OCI-LY7 (cell line): ENCODE results near the gene PIK3IP1. TPM values are rescaled to one million over a fixed set of nuclear protein-coding genes. Genes with fewer than 3 reads are reported as not detected.

Experiments
- BruUV-seq: library from RNA; stranded (reverse); fragments of 400-500 nt; replicated peaks from 2 replicates; lab custom pipeline; 2021; lab: Mats Ljungman, UMichigan
- CTCF ChIA-PET: fragments of 300-600 bp; sonication (Branson Sonifier 250); formaldehyde crosslinking; loops from one replicate; lab custom pipeline; 2022; ENCODE audit warnings: antibody characterized with exemption; ENCODE audit not compliant: unreplicated experiment; lab: Charles Lee
- POLR2A ChIA-PET: fragments of 300-600 bp; sonication (Branson Sonifier 250); formaldehyde crosslinking; loops from one replicate; lab custom pipeline; 2022; ENCODE audit warnings: antibody characterized with exemption; lab: Charles Lee
- DNase-seq: peaks from one replicate; pipeline ENCODE4 v3.0.0-alpha.2; 2015; ENCODE audit warnings: low spot score
- H2AFZ ChIP-seq: fragments of 200-600 bp; sonication (generic), shearing (Covaris generic); 2 replicates; pipeline ENCODE4 v1.6.1; 2014; ENCODE audit warnings: mild to moderate bottlenecking, antibody characterized with exemption, low read length, moderate library complexity
- H3K27ac ChIP-seq: fragments of 200-600 bp; sonication (generic); 2 replicates; pipeline ENCODE4 v1.5.1; 2014; ENCODE audit warnings: mixed run types, low read depth, mild to moderate bottlenecking, moderate library complexity, low read length, inconsistent platforms; ENCODE audit not compliant: poor library complexity, severe bottlenecking
- H3K36me3 ChIP-seq: fragments of 200-600 bp; sonication (generic); 2 replicates; pipeline ENCODE4 v1.6.1; 2014; ENCODE audit warnings: mild to moderate bottlenecking, antibody characterized with exemption, low read length, moderate library complexity, mixed read lengths; ENCODE audit not compliant: insufficient read depth
- H3K4me1 ChIP-seq: fragments of 200-600 bp; sonication (generic); 2 replicates; pipeline ENCODE4 v1.5.1; 2014; ENCODE audit warnings: mild to moderate bottlenecking, low read length; ENCODE audit not compliant: insufficient read depth, poor library complexity, severe bottlenecking
- H3K4me2 ChIP-seq: fragments of 200-600 bp; sonication (generic); 2 replicates; pipeline ENCODE4 v1.6.1; 2014; ENCODE audit warnings: mild to moderate bottlenecking, low read length
- H3K4me3 ChIP-seq: fragments of 200-600 bp; sonication (generic); 2 replicates; pipeline ENCODE4 v1.5.1; 2014; ENCODE audit warnings: mild to moderate bottlenecking, low read depth, low read length; ENCODE audit not compliant: poor library complexity, severe bottlenecking
- H3K79me2 ChIP-seq: fragments of 200-600 bp; sonication (generic); 2 replicates; pipeline ENCODE4 v1.6.1; 2016; ENCODE audit warnings: low read depth, mild to moderate bottlenecking, low read length, moderate library complexity, mixed read lengths; ENCODE audit not compliant: insufficient read depth
- H3K9me2 ChIP-seq: fragments of 200-600 bp; sonication (generic); 2 replicates; pipeline ENCODE4 v1.6.1; 2016; ENCODE audit warnings: mild to moderate bottlenecking, low read length, mixed read lengths; ENCODE audit not compliant: insufficient read depth
- H3K9me3 ChIP-seq: fragments of 200-600 bp; sonication (generic); 2 replicates; pipeline ENCODE4 v1.6.1; 2014; ENCODE audit warnings: mild to moderate bottlenecking, mixed run types, low read length, mixed read lengths
- H4K20me1 ChIP-seq: fragments of 200-600 bp; sonication (generic); 2 replicates; pipeline ENCODE4 v1.6.1; 2014; ENCODE audit warnings: mild to moderate bottlenecking, antibody characterized with exemption, low read length, moderate library complexity, mixed read lengths; ENCODE audit not compliant: insufficient read depth
- EZH2phosphoT487 ChIP-seq: fragments of 200-600 bp; sonication (generic); IDR thresholded peaks from 2 replicates; pipeline ENCODE4 v1.6.1; 2018; ENCODE audit warnings: low read depth, borderline replicate concordance, mild to moderate bottlenecking, mixed run types, antibody characterized with exemption, low read length, moderate library complexity, mixed read lengths
- intact Hi-C: fragments of 100-400 bp; cut with micrococcal nuclease; formaldehyde crosslinking; loops from one replicate; pipeline ENCODE4 v1.10.0; 2022; ENCODE audit not compliant: unreplicated experiment
- total RNA-seq, 2 experiments: library from RNA; depleted of rRNA in 1 of 2; stranded (reverse); fragments of >200 nt in 1 of 2; shearing (Covaris generic) in 1 of 2; gene quantifications; 2 replicates each; pipeline ENCODE4 v1.2.3, GENCODE V29; 2014 to 2022
- TF ChIP-seq, protein P1 (sequence below): fragments of 200-600 bp; sonication (generic); conservative IDR thresholded peaks from 2 replicates; pipeline ENCODE4 v1.5.1; 2014; ENCODE audit warnings: mild to moderate bottlenecking, antibody characterized with exemption, low read length, moderate library complexity, mixed read lengths

Gene PIK3IP1
- total RNA-seq, 2 experiments from 2014 or later = 17.1 to 20.4 TPM

DNA sequence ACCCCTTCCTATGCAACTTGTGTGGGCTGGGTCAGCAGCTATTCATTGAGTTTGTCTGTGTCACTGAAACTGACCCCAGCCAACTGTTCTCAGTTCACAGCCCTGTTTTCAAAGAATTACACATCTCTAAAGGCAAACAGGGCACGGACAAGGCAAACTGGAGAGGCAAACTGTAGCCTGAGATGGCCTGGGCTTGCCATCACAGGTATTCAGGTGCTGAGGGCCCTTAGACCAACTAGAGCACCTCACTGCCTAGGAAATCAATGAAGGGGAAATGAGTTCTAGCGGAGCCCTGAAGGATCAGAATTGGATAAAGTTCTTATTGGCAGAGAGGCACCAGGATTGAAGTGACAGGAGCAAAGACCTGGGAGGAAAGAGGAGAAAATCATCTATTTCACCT is 24.0 kb downstream of the PIK3IP1 start:
- intact Hi-C loops = no loop called here
- ChIA-PET POLR2A (interaction anchor here (0.8 kb wide), 1 partner anchor 22 kb away, joined by 3 read pairs; no protein-coding TSS in a partner anchor), CTCF (no interaction called here)
- H3K4me2 ChIP-seq = no peak overlapping the region
- H4K20me1 ChIP-seq = no peaks in the 10 kb centered on the region
- no peak overlapping the region for H3K27ac ChIP-seq
- no peaks in the 10 kb centered on the region for H3K9me3 ChIP-seq
- no peaks in the 10 kb centered on the region for H3K4me1 ChIP-seq
- no peak for DNase-seq
- TF ChIP-seq EZH2phosphoT487 = no peak
- TF ChIP-seq, protein P1, sequence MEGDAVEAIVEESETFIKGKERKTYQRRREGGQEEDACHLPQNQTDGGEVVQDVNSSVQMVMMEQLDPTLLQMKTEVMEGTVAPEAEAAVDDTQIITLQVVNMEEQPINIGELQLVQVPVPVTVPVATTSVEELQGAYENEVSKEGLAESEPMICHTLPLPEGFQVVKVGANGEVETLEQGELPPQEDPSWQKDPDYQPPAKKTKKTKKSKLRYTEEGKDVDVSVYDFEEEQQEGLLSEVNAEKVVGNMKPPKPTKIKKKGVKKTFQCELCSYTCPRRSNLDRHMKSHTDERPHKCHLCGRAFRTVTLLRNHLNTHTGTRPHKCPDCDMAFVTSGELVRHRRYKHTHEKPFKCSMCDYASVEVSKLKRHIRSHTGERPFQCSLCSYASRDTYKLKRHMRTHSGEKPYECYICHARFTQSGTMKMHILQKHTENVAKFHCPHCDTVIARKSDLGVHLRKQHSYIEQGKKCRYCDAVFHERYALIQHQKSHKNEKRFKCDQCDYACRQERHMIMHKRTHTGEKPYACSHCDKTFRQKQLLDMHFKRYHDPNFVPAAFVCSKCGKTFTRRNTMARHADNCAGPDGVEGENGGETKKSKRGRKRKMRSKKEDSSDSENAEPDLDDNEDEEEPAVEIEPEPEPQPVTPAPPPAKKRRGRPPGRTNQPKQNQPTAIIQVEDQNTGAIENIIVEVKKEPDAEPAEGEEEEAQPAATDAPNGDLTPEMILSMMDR = no peak
- H3K36me3 ChIP-seq = peaks cover 18% of the 10 kb centered on the region
- no peak overlapping the region for H2AFZ ChIP-seq
- H3K4me3 ChIP-seq = no peak overlapping the region
- H3K9me2 ChIP-seq = no peaks in the 10 kb centered on the region
- no peaks in the 10 kb centered on the region for H3K79me2 ChIP-seq
- no TSS peak for BruUV-seq

DNA sequence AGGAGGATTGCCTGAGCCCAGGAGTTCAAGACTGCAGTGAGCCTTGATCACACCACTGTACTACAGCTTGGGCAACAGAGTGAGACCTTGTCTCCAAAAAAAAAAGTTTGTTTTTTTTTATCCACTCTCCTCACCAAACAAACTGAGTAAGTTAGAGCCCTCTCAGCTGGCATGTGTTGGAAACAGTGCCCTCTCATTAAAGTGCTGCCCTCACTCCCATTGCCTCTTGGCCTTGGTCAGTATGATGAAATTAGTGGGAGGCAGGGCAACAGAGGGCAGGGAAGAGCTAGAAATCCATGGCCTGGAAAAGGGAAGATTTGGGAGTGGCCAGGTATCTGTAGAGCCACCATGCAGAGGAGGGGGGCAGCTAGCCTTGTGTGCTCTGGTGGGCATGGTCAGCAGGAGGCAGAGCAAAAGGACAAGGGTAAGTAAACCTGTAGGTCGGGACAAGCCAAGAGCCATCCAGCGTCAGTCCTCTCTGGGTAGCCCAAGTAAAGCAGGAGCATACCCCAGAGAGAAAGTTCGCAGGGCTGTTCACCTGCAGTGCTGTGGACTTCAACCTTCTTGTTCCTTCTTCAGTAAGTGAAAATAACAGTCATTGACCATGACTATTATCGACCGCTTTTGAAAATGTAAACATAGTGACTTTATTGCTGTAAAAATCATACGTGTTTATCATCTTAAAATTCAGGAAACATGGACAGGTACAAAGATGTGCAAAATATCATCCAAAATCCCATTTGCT is 28.2 kb downstream of the PIK3IP1 start:
- Histone ChIP-seq H3K27ac (no peak overlapping the region), H3K4me2 (no peak overlapping the region), H2AFZ (no peak overlapping the region), H3K4me3 (no peak overlapping the region), H4K20me1 (no peaks in the 10 kb centered on the region), H3K9me2 (no peaks in the 10 kb centered on the region), H3K79me2 (no peaks in the 10 kb centered on the region), H3K9me3 (no peaks in the 10 kb centered on the region), H3K4me1 (no peaks in the 10 kb centered on the region), H3K36me3 (peaks cover 12% of the 10 kb centered on the region)
- DNase-seq = no peak
- CTCF ChIA-PET = no interaction called here
- POLR2A ChIA-PET = interaction anchor here (0.7 kb wide), 1 partner anchor 55 kb away, joined by 3 read pairs; no protein-coding TSS in a partner anchor
- intact Hi-C loops = no loop called here
- no peak for TF ChIP-seq EZH2phosphoT487
- TF ChIP-seq, protein P1 = no peak
- no TSS peak for BruUV-seq
